ENCODE results near the gene CCDC3.
A peak's percentile ranks its signal among the peaks of the same experiment; 100 is the strongest.

The CCDC3 gene

GRCh38 chr10:12999849-13000248, 1.7 kb downstream of the CCDC3 start:
- no peak for DNase-seq

GRCh38 chr10:12995425-12995861, 6.1 kb downstream of the CCDC3 start:
- no peak for DNase-seq

- no peak for DNase-seq
Measured at GRCh38 chr10:12993595-12993994, 7.9 kb downstream of the CCDC3 start.

- no peak for DNase-seq
Measured at GRCh38 chr10:12985347-12985746, 16.2 kb downstream of the CCDC3 start.

- peak; percentile 4 for DNase-seq
Measured at GRCh38 chr10:12984165-12984747, 17.3 kb downstream of the CCDC3 start.

GRCh38 chr10:12983568-12983967, 17.9 kb downstream of the CCDC3 start:
- DNase-seq: peak; percentile 72

GRCh38 chr10:12981570-12981969, 19.9 kb downstream of the CCDC3 start:
- no peak for DNase-seq

GRCh38 chr10:12980713-12981306, 20.7 kb downstream of the CCDC3 start:
- peak; percentile 39 for DNase-seq

- peak; percentile 79 for DNase-seq
Measured at GRCh38 chr10:12980102-12980661, 21.3 kb downstream of the CCDC3 start.

- peak; percentile 74 for DNase-seq
Measured at GRCh38 chr10:12978891-12979290, 22.6 kb downstream of the CCDC3 start.

GRCh38 chr10:12975906-12976305, 25.6 kb downstream of the CCDC3 start:
- DNase-seq: no peak

- DNase-seq: no peak
Measured at GRCh38 chr10:12975266-12975665, 26.2 kb downstream of the CCDC3 start.

- DNase-seq: no peak
Measured at GRCh38 chr10:12974491-12975199, 26.9 kb downstream of the CCDC3 start.

- no peak for DNase-seq
Measured at GRCh38 chr10:12974078-12974477, 27.4 kb downstream of the CCDC3 start.

- DNase-seq: no peak
Measured at GRCh38 chr10:12973149-12973718, 28.3 kb downstream of the CCDC3 start.

- DNase-seq: no peak
Measured at GRCh38 chr10:12972146-12972545, 29.4 kb downstream of the CCDC3 start.

- DNase-seq: no peak
Measured at GRCh38 chr10:12971001-12971788, 30.3 kb downstream of the CCDC3 start.

GRCh38 chr10:12969951-12970350, 31.6 kb downstream of the CCDC3 start:
- DNase-seq: no peak

- DNase-seq: no peak
Measured at GRCh38 chr10:12966067-12966466, 35.4 kb downstream of the CCDC3 start.

GRCh38 chr10:12965571-12965970, 35.9 kb downstream of the CCDC3 start:
- DNase-seq: no peak

GRCh38 chr10:12962556-12962955, 39.0 kb downstream of the CCDC3 start:
- no peak for DNase-seq

- peak; percentile 34 for DNase-seq
Measured at GRCh38 chr10:12961416-12962205, 39.9 kb downstream of the CCDC3 start.
